CD1c-positive myeloid dendritic cell (primary cell): ENCODE data around the gene CYFIP1.

Source experiments
- DNase-seq: peaks from one replicate; pipeline ENCODE4 v3.0.0-alpha.2; 2016; ENCODE audit errors: extremely low spot score

CYFIP1 gene

GRCh38 chr15:22918056-22918455, 62.1 kb downstream of the CYFIP1 start:
- DNase-seq = no peak

- no peak for DNase-seq
These were observed 62.6 kb downstream of the CYFIP1 start for GRCh38 chr15:22917556-22917955.

GRCh38 chr15:22916606-22917350, 63.4 kb downstream of the CYFIP1 start:
- no peak for DNase-seq

- no peak for DNase-seq
These were observed 64.2 kb downstream of the CYFIP1 start for GRCh38 chr15:22915866-22916515.

- no peak for DNase-seq
These were observed 66.4 kb downstream of the CYFIP1 start for GRCh38 chr15:22913646-22914380.

GRCh38 chr15:22912256-22912655, 67.9 kb downstream of the CYFIP1 start:
- DNase-seq = no peak

GRCh38 chr15:22911306-22911705, 68.9 kb downstream of the CYFIP1 start:
- DNase-seq = no peak

GRCh38 chr15:22908830-22909229, 71.3 kb downstream of the CYFIP1 start:
- no peak for DNase-seq

GRCh38 chr15:22907161-22907950, 72.8 kb downstream of the CYFIP1 start:
- DNase-seq = no peak

- DNase-seq = no peak
These were observed 75.4 kb downstream of the CYFIP1 start for GRCh38 chr15:22904736-22905135.

GRCh38 chr15:22903961-22904534, 76.1 kb downstream of the CYFIP1 start:
- DNase-seq = no peak

GRCh38 chr15:22903427-22903826, 76.7 kb downstream of the CYFIP1 start:
- no peak for DNase-seq

- DNase-seq = no peak
These were observed 77.2 kb downstream of the CYFIP1 start for GRCh38 chr15:22902981-22903380.

- no peak for DNase-seq
These were observed 77.6 kb downstream of the CYFIP1 start for GRCh38 chr15:22902578-22902977.

GRCh38 chr15:22902046-22902445, 78.1 kb downstream of the CYFIP1 start:
- DNase-seq = no peak

GRCh38 chr15:22895465-22896190, 84.5 kb downstream of the CYFIP1 start:
- no peak for DNase-seq

GRCh38 chr15:22893881-22894280, 86.3 kb downstream of the CYFIP1 start:
- DNase-seq = no peak

GRCh38 chr15:22893081-22893480, 87.1 kb downstream of the CYFIP1 start:
- no peak for DNase-seq

GRCh38 chr15:22892333-22892732, 87.8 kb downstream of the CYFIP1 start:
- no peak for DNase-seq

GRCh38 chr15:22891426-22892210, 88.5 kb downstream of the CYFIP1 start:
- no peak for DNase-seq
